Stimulated activated CD4-positive, alpha-beta T cell treated with anti-CD3 and anti-CD28 coated beads, Interleukin-15, amount 100 ng/mL, for 48 hours (primary cell): Measurements from ENCODE around the gene STPG3.
A peak's percentile ranks its signal among the peaks of the same experiment; 100 is the strongest.

Experiments
- DNase-seq, 2 donors: peaks; one replicate each; pipeline ENCODE4 v3.0.0-alpha.2; 2020; ENCODE audit warnings: low read depth in 2 of 2

The STPG3 gene

GRCh38 chr9:137222190-137223077 lies 28.7 kb upstream of the STPG3 start, which contains the start of gene RNF208:
RNF208 (minus strand) TSS chr9:137222240; CDS start chr9:137221212, 1,028 bp downstream.
- DNase-seq, result no peak

DNA sequence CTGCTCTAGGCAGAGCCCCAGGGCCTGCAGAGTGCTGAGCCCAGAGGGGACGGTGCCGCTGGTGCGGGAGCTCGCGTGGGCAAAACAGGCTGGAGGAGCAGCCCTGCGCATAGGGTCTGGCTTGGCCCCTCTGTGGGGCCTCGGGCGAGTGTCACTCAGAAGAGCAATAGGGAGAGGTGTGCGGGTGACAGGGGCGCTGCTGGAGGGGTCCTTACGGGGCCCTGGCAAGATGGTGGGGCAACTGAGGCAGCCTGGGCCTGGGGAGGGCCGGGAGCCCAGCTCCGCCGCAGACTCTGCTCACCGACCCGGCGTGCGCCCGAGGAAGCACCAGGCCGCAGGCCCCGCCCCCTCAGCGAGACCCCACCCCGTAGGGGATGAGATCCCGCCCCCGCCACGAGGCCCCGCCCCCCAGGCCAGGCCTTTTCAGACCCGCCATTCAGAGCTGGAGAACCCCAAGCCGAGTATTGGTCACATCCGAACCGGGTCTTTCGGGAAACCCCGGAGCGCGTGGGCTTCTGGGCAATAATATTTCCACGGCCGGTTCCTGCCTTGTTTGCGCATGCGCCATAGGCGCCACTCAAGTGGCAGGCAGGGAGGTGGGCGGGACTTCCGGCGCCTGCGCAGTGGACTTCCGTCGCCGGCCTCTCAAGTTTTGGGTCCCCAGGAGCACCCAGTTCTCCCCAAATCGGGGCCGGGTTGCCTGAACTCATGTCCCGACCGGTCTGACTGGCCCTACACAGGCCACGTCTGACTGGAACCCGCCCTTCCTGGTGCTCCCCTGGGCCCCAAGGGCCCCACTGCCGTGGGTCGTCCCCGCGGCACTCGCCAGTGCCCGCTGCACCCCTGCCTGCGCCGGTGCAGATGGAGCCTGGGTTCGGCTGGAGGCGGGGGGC lies 27.8 kb upstream of the STPG3 start:
- DNase-seq, result peak; percentile 98 to 99

- DNase-seq, result no peak
These were observed 26.0 kb upstream of the STPG3 start, which contains the start of gene CYSRT1 for GRCh38 chr9:137224830-137225694. CYSRT1 (plus strand) TSS chr9:137225174; CDS start chr9:137225622, 448 bp downstream.

- no peak for DNase-seq
These were observed 25.3 kb upstream of the STPG3 start for GRCh38 chr9:137225699-137226331.

DNA sequence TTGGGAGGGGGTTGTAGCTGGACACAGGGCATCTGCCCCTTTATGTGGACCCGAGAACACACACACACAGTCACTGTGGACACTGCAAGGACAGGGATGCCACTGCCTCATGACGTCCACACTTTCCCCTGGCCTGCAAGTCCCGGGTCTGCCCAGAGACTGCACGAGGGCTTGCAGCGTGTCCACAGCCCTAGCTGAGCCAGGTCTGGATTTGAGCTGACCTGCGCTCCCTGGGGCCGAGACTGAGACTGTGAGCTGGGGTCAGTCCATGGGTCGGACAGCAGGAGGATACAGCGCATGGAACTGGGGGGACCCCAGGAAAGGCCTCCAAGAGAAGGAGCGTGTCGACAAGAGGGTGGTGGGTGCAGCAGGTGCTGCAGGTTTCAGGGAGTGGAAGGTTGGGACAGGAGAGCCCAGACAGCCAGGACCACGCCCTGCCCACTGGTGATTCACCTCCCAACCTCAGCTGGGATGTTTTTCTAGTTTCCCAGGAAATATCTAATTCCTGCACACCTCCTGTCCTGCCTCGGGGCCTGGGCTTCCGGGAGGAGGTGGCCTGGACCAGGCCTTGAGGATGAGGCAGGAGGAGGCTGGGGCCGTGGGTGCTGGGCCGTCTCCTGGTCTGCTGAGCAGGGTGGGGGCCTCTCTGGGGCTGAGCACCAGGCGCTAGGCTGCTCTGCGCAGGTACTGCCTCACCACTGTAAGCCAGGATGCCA lies 24.6 kb upstream of the STPG3 start:
- no peak for DNase-seq

DNA sequence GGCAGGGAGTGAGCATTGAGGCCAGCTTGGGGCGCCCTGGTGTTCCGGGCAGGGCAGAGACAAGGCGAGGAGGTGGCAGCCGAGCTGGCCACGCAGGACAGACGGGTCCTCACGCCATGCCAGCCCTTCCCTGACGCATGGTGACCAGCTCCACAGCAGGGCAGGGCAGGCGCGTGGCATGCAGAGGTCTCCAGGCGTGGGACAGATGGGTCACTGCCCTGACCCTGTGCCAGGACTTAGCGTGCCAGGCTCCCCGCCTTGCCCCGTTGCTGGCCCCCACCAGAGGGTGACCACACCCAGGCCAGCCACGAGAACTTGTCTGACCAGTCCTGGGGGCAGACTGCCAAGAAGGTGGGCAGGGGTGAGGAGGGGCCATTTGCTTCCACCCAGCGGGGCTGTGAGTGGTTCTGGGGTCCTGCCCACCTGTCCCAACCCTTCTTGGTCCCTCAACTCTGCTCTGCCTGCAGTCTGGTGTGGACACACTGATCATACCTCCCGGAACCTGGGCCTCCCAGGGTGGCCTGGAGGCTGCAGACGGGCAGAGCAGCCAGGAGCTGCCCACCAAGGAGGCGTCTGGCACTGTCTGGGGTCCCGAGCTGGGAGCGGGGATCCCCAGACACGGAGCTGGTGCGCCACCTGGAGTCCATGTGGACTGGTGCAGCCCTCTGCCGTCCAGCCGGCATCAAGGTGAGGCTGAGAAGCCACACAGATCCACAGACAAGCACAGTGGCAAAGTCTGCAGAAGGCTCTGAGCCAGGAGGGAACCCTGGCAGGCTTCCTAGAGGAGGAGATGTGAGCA lies 23.8 kb upstream of the STPG3 start, which contains the start of gene RNF224:
Gene RNF224 (plus strand): TSS at position 449 of the 799 bp plus-strand sequence. CDS start 834 bp downstream, outside the sequence.
- peak; percentile 73 to 77 for DNase-seq

GRCh38 chr9:137227853-137228505 lies 23.1 kb upstream of the STPG3 start:
- no peak for DNase-seq

DNA sequence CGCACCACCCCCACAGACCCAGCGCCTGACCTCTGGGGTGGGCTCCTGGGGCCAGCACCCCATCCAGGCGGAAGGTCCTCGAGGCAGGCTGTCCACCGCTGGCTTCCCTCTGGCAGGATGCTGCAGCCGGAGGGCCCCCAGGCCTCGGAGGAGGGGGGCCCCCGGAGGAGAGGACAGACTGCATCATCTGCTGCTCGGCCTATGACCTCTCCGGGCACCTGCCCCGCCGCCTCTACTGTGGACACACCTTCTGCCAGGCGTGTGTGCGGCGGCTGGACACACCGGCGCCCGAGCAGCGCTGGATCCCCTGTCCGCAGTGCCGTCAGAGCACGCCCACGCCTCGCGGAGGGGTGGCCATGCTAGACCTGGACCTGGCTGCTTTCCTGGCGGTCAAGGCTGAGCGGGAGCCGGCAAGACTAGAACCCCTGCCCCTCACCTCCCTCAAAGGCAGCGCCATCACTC lies 22.5 kb upstream of the STPG3 start:
- DNase-seq, result no peak

DNA sequence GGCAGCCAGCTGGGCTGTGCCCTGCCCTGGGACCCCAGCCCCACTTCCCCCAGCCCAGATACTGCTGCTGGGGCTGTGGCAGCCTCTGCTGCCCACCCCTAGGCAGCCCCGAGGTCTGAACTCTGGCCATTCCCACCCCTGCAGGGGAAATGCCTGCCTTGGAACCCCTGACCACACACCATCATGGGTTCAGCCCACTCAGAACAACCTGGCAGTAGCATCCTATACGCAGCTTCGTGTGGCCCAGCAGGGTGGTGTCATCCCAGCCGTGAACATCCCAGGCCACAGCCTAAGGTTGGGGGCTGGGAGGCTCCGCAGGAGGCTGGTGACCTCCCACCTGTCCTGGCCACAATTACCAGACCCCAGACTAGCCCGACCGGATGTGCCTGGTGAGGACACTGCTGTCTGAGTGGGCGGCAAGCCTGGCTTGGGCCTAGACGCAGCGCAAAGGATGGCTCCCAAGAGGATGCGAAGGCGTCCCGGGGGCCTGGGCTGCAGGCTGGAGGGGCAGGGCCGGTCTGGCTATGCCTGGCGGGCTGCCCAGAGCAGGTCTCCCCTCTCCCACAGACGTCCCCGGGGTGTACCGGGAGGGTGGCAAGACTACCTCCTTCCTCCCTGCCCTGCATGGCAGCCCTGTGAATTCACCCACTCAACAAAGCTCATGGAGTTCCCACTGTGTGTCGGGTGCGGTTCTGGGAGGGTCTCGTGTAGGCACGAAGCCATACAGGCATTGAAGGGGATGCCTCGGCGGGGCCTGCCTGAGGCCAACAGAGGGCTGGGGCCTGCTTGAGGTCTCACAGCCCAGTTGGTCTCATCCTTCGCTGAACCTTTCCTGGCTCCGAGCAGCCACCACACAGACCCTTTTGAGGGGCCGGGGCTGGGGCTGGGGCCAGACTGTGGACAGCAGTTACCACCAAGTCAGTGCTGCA lies 21.9 kb upstream of the STPG3 start:
- DNase-seq, result no peak

DNA sequence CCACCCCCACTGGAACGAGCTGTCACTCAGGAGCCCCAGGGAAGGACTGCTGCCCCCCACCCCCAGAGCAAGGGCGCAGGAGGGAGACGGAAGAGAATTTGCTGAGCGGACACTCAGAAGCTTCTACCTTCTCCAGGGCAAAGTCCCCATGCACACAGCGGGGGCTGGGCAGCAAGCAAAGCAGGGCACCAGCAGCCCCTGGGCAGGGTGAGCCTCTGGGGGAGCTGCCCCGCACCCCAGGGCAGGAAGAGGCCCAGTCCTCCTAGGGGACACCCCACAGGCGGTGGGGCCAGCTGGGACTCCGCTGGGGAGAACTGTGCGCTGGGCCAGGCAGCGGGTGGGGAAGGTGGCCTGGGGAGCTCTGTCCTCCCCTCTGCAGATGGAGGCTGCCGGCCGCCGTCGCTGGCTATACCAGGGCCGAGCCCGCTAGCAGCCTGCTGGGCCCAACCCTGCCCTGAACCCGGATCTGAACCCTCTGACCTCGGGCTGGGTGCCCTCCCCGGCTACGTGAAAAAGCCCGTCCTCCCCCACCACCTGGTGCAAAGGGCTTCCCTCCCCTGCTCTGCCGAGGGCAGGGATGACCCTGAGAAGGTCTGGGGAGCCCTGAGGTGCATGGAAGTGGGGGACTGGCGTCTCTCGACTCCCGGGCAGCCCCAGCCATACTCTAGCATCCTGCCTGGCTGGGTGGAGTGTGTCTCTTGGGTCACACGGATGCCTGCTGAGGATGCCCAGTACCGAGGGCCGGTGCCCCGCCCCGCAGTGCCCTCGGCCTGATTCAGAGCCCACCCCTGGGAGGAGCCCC lies 21.0 kb upstream of the STPG3 start:
- DNase-seq, result no peak

DNA sequence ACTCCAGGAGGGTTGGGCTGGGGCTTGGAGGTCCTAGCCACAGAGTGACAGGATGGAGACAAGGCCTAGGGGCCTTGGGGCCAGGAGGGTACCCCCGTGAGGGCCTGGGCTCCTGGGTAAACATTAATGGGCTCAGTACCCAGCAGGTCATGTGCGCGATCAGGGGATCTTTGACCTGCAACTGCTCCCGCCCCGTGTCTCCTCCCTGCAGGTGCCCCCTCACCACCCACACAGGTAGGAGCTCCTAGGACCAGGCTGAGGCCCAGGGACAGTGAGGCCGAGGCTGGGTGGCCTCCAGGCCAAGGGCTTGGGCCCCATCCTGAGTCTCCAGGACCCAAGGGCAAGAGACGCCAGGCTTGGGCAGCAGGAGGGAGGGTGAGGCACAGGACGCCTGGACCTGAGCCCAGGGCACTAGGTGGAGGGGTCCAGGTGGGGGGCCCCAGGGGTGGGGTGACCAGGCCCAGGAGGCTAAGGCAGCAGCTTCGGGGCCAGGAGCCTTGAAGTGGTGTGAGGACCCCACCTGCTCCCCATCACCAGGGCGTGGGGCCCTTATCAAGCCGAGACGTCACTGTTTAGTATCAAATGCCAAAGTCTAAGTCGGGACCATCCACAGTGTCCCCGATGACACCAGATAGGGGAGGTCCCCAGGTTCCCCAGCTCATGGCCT lies 20.2 kb upstream of the STPG3 start, which contains the start of gene SLC34A3:
Gene SLC34A3 (plus strand): TSS at position 197 of the 667 bp plus-strand sequence. CDS start 802 bp downstream, outside the sequence.
- no peak for DNase-seq

DNA sequence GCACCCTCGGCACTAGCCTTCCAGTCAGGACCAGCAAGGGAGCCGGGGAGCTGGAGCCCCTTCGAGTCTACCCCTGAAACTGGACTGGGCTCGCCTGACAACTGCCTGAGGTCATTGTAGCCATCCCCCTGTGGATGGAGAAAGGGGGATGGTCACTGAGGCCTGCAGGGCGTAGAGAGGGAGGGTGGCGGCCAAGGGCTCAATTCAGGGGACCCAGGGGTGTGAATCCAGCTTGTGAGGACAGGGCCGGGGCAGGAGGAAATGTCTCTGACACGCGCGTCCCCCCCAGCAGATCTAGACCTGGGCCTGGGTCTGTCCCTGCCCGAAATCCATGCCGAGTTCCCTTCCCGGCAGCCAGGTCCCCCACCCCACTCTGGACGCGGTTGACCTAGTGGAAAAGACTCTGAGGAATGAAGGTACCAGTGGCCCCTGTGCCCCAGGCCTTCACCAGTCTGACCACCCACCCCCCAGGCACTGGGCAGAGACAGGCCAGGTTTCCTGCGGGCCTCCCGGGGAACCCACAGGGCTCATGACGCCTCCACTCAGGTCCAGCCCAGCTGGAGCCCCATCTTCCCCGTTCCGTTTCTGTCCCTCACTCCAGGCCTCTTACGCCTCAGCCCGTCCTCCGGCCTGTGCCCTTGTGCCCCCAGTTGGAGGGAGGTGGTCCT lies 19.6 kb upstream of the STPG3 start:
- DNase-seq, result no peak

- no peak for DNase-seq
These were observed 19.0 kb upstream of the STPG3 start for GRCh38 chr9:137232101-137232500.

DNA sequence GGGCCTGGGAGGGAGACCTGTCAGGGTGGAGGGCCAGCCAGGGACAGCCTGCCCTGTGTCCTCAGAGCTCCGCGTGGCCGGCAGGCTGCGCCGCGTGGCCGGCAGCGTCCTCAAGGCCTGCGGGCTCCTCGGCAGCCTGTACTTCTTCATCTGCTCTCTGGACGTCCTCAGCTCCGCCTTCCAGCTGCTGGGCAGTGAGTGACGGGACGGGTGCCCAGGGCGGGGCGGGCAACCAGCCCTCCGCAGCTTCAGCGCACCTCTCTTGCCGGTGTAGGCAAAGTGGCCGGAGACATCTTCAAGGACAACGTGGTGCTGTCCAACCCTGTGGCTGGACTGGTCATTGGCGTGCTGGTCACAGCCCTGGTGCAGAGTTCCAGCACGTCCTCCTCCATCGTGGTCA lies 18.6 kb upstream of the STPG3 start:
- no peak for DNase-seq
